CD4-positive, alpha-beta memory T cell (primary cell): ENCODE results near the gene TRPM8. TPM values are rescaled to one million over a fixed set of nuclear protein-coding genes. Genes with fewer than 3 reads are reported as not detected.

ENCODE experiments used
- CTCF ChIA-PET: fragments of 350-600 bp; sonication (Branson Sonifier 250); formaldehyde crosslinking; loops from one replicate; lab custom pipeline; 2021; ENCODE audit warnings: inconsistent platforms; ENCODE audit not compliant: partially characterized antibody; lab: Charles Lee
- POLR2A ChIA-PET: fragments of 350-600 bp; sonication (Branson Sonifier 250); formaldehyde crosslinking; loops from one replicate; lab custom pipeline; 2021; ENCODE audit not compliant: partially characterized antibody; lab: Charles Lee
- DNase-seq, 5 donors: peaks; one replicate each; pipeline versions ENCODE4 v3.0.0 to v3.0.0-alpha.2; 2020 to 2022; ENCODE audit warnings: mixed read lengths in 1 of 5
- H3K27ac ChIP-seq: one replicate; pipeline ENCODE4 v1.7.0; 2013; ENCODE audit warnings: low read depth, low read length
- H3K27me3 ChIP-seq: 2 replicates; pipeline ENCODE4 v1.7.0; 2013; ENCODE audit warnings: mild to moderate bottlenecking, low read length, moderate library complexity; ENCODE audit not compliant: insufficient read depth
- H3K36me3 ChIP-seq: 2 replicates; pipeline ENCODE4 v1.7.0; 2013; ENCODE audit warnings: mild to moderate bottlenecking, low read length, moderate library complexity; ENCODE audit not compliant: insufficient read depth
- H3K4me1 ChIP-seq: 2 replicates; pipeline ENCODE4 v1.7.0; 2013; ENCODE audit warnings: mild to moderate bottlenecking, low read length, moderate library complexity; ENCODE audit not compliant: insufficient read depth
- H3K4me3 ChIP-seq, 2 donors: one replicate each; pipeline ENCODE4 v1.7.0; 2013; ENCODE audit warnings: low read length in 2 of 2, mild to moderate bottlenecking in 1 of 2
- H3K9me3 ChIP-seq, 2 donors: one replicate each; pipeline ENCODE4 v1.7.0; 2013; ENCODE audit warnings: low read length in 2 of 2, control low read depth in 1 of 2; ENCODE audit not compliant: control insufficient read depth in 1 of 2
- H3K27ac Mint-ChIP-seq, 7 donors: one replicate each; pipeline ENCODE4 v1.8.0; 2020 to 2021; ENCODE audit warnings: mixed read lengths in 7 of 7, mild to moderate bottlenecking in 6 of 7, inconsistent platforms in 3 of 7, moderate library complexity in 3 of 7
- H3K27me3 Mint-ChIP-seq, 2 donors: one replicate each; pipeline ENCODE4 v1.8.0; 2020 to 2021; ENCODE audit warnings: mixed read lengths in 2 of 2
- H3K36me3 Mint-ChIP-seq, 2 donors: one replicate each; pipeline ENCODE4 v1.8.0; 2020 to 2021; ENCODE audit warnings: mixed read lengths in 2 of 2, inconsistent platforms in 1 of 2, mild to moderate bottlenecking in 1 of 2
- H3K4me1 Mint-ChIP-seq, 4 donors: one replicate each; pipeline ENCODE4 v1.8.0; 2020 to 2021; ENCODE audit warnings: mixed read lengths in 4 of 4, mild to moderate bottlenecking in 1 of 4
- H3K4me3 Mint-ChIP-seq, 8 donors: one replicate each; pipeline ENCODE4 v1.8.0; 2020 to 2021; ENCODE audit warnings: mixed read lengths in 8 of 8, mild to moderate bottlenecking in 7 of 8, moderate library complexity in 6 of 8, inconsistent platforms in 3 of 8
- H3K9me3 Mint-ChIP-seq, 8 donors: one replicate each; pipeline ENCODE4 v1.8.0; 2020 to 2021; ENCODE audit warnings: mixed read lengths in 8 of 8, mild to moderate bottlenecking in 5 of 8, inconsistent platforms in 3 of 8, moderate library complexity in 1 of 8
- intact Hi-C: fragments of 100-400 bp; cut with micrococcal nuclease; formaldehyde crosslinking; loops from one replicate; pipeline ENCODE4 v1.15.1; 2023
- polyA plus RNA-seq, 2 donors: library from polyadenylated mRNA; unstranded; fragments of 300-500 nt; fragmentation: Illumina TruSeq; gene quantifications; one replicate each; pipeline ENCODE4 v1.2.3, GENCODE V29; 2021
- total RNA-seq, 2 experiments: library from RNA; stranded (reverse); gene quantifications; one replicate each; pipeline ENCODE4 v1.2.3, GENCODE V29; 2021

The TRPM8 gene
- total and polyA plus RNA-seq, 4 experiments from 2014 or later: not detected

DNA sequence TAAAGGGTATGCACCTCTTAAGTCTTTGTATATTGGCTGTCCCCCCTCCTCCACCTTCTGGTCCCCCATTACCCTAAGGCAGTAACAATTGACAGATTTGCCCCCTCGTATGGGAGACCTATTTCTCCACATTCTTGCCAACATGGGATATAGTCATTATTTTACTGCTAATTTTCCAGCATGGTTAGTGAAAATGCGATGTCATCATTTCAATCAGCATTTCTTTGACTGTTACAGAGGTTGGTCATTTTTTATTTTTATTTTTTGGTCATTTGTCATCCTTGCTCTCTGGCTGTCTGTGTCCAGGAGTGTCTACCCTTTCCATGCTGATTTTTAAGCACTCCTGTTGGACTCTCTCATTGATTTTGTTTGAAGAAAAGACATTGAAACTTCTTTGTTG lies 88.0 kb downstream of the TRPM8 start:
- H3K4me3 Mint-ChIP-seq: no peak overlapping the region
- intact Hi-C loops: no loop called here
- H3K27ac Mint-ChIP-seq: no peak overlapping the region
- CTCF ChIA-PET: no interaction called here
- peaks cover 24% of the 10 kb centered on the region for H3K4me1 ChIP-seq
- no peak overlapping the region for H3K4me3 ChIP-seq
- H3K36me3 ChIP-seq: no peaks in the 10 kb centered on the region
- peaks cover 18 to 55% (median 23%) of the 10 kb centered on the region in 4 donors for H3K4me1 Mint-ChIP-seq
- POLR2A ChIA-PET: no interaction called here
- DNase-seq: no peak
- no peak overlapping the region for H3K27ac ChIP-seq
- no peaks in the 10 kb centered on the region for H3K9me3 Mint-ChIP-seq
- H3K36me3 Mint-ChIP-seq: no peaks in the 10 kb centered on the region
- no peaks in the 10 kb centered on the region for H3K27me3 Mint-ChIP-seq
- H3K9me3 ChIP-seq: no peaks in the 10 kb centered on the region
- H3K27me3 ChIP-seq: no peaks in the 10 kb centered on the region

DNA sequence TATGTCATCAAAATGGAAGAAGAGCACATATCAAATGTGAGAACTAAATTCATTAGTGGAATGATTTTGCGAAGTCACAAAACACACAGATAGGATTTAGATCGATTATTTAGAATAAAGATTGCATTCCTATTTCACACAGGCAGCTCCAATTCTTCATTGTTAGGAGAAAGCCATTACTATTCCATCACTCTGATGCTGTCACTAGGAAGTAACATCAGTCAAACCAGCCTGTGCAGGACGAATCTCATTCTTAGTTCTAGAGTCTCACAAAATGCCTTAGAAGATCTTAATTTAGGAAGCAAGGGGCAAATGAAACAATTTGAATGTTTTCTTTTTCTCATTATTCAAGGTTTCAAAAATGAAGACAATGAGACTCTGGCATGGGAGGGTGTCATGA lies 89.3 kb downstream of the TRPM8 start:
- Histone ChIP-seq H3K27me3 (no peaks in the 10 kb centered on the region), H3K36me3 (no peaks in the 10 kb centered on the region), H3K4me3 (no peak overlapping the region), H3K4me1 (peaks cover 12% of the 10 kb centered on the region), H3K9me3 (no peaks in the 10 kb centered on the region), H3K27ac (no peak overlapping the region)
- H3K27ac Mint-ChIP-seq: no peak overlapping the region
- no peaks in the 10 kb centered on the region for H3K9me3 Mint-ChIP-seq
- DNase-seq: no peak
- H3K4me3 Mint-ChIP-seq: no peak overlapping the region
- POLR2A ChIA-PET: no interaction called here
- intact Hi-C loops: no loop called here
- CTCF ChIA-PET: no interaction called here
- no peaks in the 10 kb centered on the region for H3K27me3 Mint-ChIP-seq
- H3K4me1 Mint-ChIP-seq: peaks cover 13 to 45% (median 14%) of the 10 kb centered on the region in 4 donors
- no peaks in the 10 kb centered on the region for H3K36me3 Mint-ChIP-seq

- CTCF ChIA-PET: interaction anchor here (1.1 kb wide), 1 partner anchor 13 kb away, joined by 4 read pairs; no protein-coding TSS in a partner anchor
- intact Hi-C loops: no loop called here
- H3K27ac Mint-ChIP-seq: no peak overlapping the region
- no peaks in the 10 kb centered on the region for H3K9me3 Mint-ChIP-seq
- H3K4me3 Mint-ChIP-seq: no peak overlapping the region
- peaks cover 4 to 11% (median 5%) of the 10 kb centered on the region in 4 donors for H3K4me1 Mint-ChIP-seq
- no peaks in the 10 kb centered on the region for H3K36me3 ChIP-seq
- no peaks in the 10 kb centered on the region for H3K27me3 ChIP-seq
- no peaks in the 10 kb centered on the region for H3K4me1 ChIP-seq
- H3K36me3 Mint-ChIP-seq: no peaks in the 10 kb centered on the region
- H3K27ac ChIP-seq: no peak overlapping the region
- H3K4me3 ChIP-seq: no peak overlapping the region
- DNase-seq: no peak
- H3K27me3 Mint-ChIP-seq: no peaks in the 10 kb centered on the region
- POLR2A ChIA-PET: no interaction called here
- no peaks in the 10 kb centered on the region for H3K9me3 ChIP-seq
These were observed 97.3 kb downstream of the TRPM8 start for GRCh38 chr2:234014427-234014826.

- H3K36me3 Mint-ChIP-seq: no peaks in the 10 kb centered on the region
- no peaks in the 10 kb centered on the region for H3K27me3 ChIP-seq
- no peak overlapping the region for H3K27ac ChIP-seq
- H3K27ac Mint-ChIP-seq: no peak overlapping the region
- intact Hi-C loops: no loop called here
- DNase-seq: no peak
- ChIA-PET POLR2A (no interaction called here), CTCF (no interaction called here)
- no peaks in the 10 kb centered on the region for H3K27me3 Mint-ChIP-seq
- no peaks in the 10 kb centered on the region for H3K36me3 ChIP-seq
- no peaks in the 10 kb centered on the region for H3K4me1 ChIP-seq
- no peak overlapping the region for H3K4me3 ChIP-seq
- H3K9me3 ChIP-seq: no peaks in the 10 kb centered on the region
- H3K4me3 Mint-ChIP-seq: no peak overlapping the region
- H3K4me1 Mint-ChIP-seq: peaks cover 4 to 11% (median 5%) of the 10 kb centered on the region in 4 donors
- no peaks in the 10 kb centered on the region for H3K9me3 Mint-ChIP-seq
These were observed 98.7 kb downstream of the TRPM8 start for GRCh38 chr2:234015861-234016260.

- Mint-ChIP-seq H3K4me1 (peaks cover 5 to 22% (median 17%) of the 10 kb centered on the region in 4 donors), H3K27me3 (no peaks in the 10 kb centered on the region), H3K4me3 (no peak overlapping the region), H3K36me3 (no peaks in the 10 kb centered on the region), H3K27ac (no peak overlapping the region), H3K9me3 (peaks cover 0 to 10% (median under 1%) of the 10 kb centered on the region in 8 donors)
- intact Hi-C loops: no loop called here
- CTCF ChIA-PET: no interaction called here
- no peaks in the 10 kb centered on the region for H3K36me3 ChIP-seq
- H3K27ac ChIP-seq: no peak overlapping the region
- no peak overlapping the region for H3K4me3 ChIP-seq
- POLR2A ChIA-PET: no interaction called here
- no peaks in the 10 kb centered on the region for H3K27me3 ChIP-seq
- no peaks in the 10 kb centered on the region for H3K9me3 ChIP-seq
- no peak for DNase-seq
- peaks cover 3% of the 10 kb centered on the region for H3K4me1 ChIP-seq
These were observed 102.7 kb downstream of the TRPM8 start for GRCh38 chr2:234019896-234020295.

DNA sequence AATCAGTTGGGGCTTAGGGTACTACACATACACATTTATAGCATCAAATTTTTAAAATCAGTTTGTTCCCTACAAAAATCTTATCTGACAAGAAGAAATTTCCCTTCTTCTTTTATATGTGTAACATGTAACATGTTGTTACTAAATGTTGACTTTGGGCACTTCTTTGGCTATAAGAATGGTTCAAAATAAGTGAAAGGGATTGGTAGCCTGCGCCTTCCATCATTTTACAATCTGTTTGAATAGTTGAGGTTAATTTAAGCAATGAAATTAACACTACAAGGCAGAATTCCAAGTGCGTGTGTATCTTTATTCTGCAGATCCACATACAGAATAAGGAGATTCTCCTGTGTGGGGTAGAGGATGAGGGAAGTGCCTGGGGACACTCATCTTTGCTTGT lies 103.2 kb downstream of the TRPM8 start:
- Histone ChIP-seq H3K4me3 (no peak overlapping the region), H3K27me3 (no peaks in the 10 kb centered on the region), H3K27ac (no peak overlapping the region), H3K4me1 (peaks cover 7% of the 10 kb centered on the region), H3K9me3 (no peaks in the 10 kb centered on the region), H3K36me3 (no peaks in the 10 kb centered on the region)
- no peak for DNase-seq
- ChIA-PET CTCF (no interaction called here), POLR2A (no interaction called here)
- Mint-ChIP-seq H3K36me3 (no peaks in the 10 kb centered on the region), H3K27ac (peak overlapping the region in 1 of 7 donors; percentile 0), H3K4me1 (peaks cover 8 to 26% (median 19%) of the 10 kb centered on the region in 4 donors), H3K27me3 (no peaks in the 10 kb centered on the region), H3K9me3 (peaks cover 0 to 10% (median under 1%) of the 10 kb centered on the region in 8 donors), H3K4me3 (no peak overlapping the region)
- intact Hi-C loops: no loop called here

- Histone ChIP-seq H3K4me3 (no peak overlapping the region), H3K27ac (no peak overlapping the region), H3K9me3 (no peaks in the 10 kb centered on the region), H3K27me3 (no peaks in the 10 kb centered on the region), H3K36me3 (no peaks in the 10 kb centered on the region), H3K4me1 (peaks cover 26% of the 10 kb centered on the region)
- H3K4me3 Mint-ChIP-seq: no peak overlapping the region
- peak overlapping the region in 1 of 7 donors; percentile 55 for H3K27ac Mint-ChIP-seq
- no peaks in the 10 kb centered on the region for H3K36me3 Mint-ChIP-seq
- intact Hi-C loops: no loop called here
- CTCF ChIA-PET: interaction anchor here (0.9 to 1.7 kb wide), 3 partner anchors 47 to 523 kb away, joined by 3 to 4 read pairs (median 4); no protein-coding TSS in a partner anchor
- no peaks in the 10 kb centered on the region for H3K27me3 Mint-ChIP-seq
- POLR2A ChIA-PET: interaction anchor here (0.9 to 1.6 kb wide), 2 partner anchors 10 to 32 kb away, joined by 3 to 6 read pairs; no protein-coding TSS in a partner anchor
- peaks cover 0 to 10% (median under 1%) of the 10 kb centered on the region in 8 donors for H3K9me3 Mint-ChIP-seq
- H3K4me1 Mint-ChIP-seq: peaks cover 25 to 47% (median 37%) of the 10 kb centered on the region in 4 donors
- DNase-seq: no peak
These were observed 105.3 kb downstream of the TRPM8 start for GRCh38 chr2:234022424-234022823.
